GM23338 (cell line): Measurements from ENCODE around the gene ANKS1B. TPM values are rescaled to one million over a fixed set of nuclear protein-coding genes. Genes with fewer than 3 reads are reported as not detected.

Experiments
- ATAC-seq: fragments of 200-7000 bp; cut with Tn5 transposase; 3 replicates; pipeline ENCODE4 v1.9.1; 2020
- DNase-seq: peaks from one replicate; pipeline ENCODE4 v3.0.0-alpha.2; 2015; ENCODE audit warnings: low spot score
- H2AFZ ChIP-seq: fragments of 200-600 bp; sonication (generic); 2 replicates; pipeline ENCODE4 v1.8.0; 2016; ENCODE audit warnings: antibody characterized with exemption, mild to moderate bottlenecking, moderate library complexity
- H3F3A ChIP-seq: fragments of 200-600 bp; sonication (generic); replicated peaks from 2 replicates; pipeline ENCODE4 v1.8.0; 2017; ENCODE audit warnings: antibody characterized with exemption, mixed run types, low read depth
- H3K27ac ChIP-seq: fragments of 200-600 bp; sonication (generic); 2 replicates; pipeline ENCODE4 v1.6.1; 2016; ENCODE audit warnings: low read depth
- H3K27me3 ChIP-seq: fragments of 200-600 bp; sonication (generic); 2 replicates; pipeline ENCODE4 v1.8.0; 2016; ENCODE audit warnings: mild to moderate bottlenecking, mixed run types, moderate library complexity; ENCODE audit not compliant: insufficient read depth
- H3K36me3 ChIP-seq: fragments of 200-600 bp; sonication (generic); 2 replicates; pipeline ENCODE4 v1.8.0; 2016; ENCODE audit warnings: mild to moderate bottlenecking; ENCODE audit not compliant: insufficient read depth
- H3K4me1 ChIP-seq: fragments of 200-600 bp; sonication (generic); 2 replicates; pipeline ENCODE4 v1.8.0; 2016; ENCODE audit warnings: mild to moderate bottlenecking, moderate library complexity; ENCODE audit not compliant: insufficient read depth
- H3K4me2 ChIP-seq: fragments of 200-600 bp; sonication (generic); 2 replicates; pipeline ENCODE4 v1.7.1; 2017; ENCODE audit warnings: mixed run types
- H3K4me3 ChIP-seq: fragments of 200-600 bp; sonication (generic); 2 replicates; pipeline ENCODE4 v1.6.1; 2016; ENCODE audit warnings: mixed run types
- H3K79me2 ChIP-seq: fragments of 200-600 bp; sonication (generic); replicated peaks from 2 replicates; pipeline ENCODE4 v1.8.0; 2017; ENCODE audit warnings: mild to moderate bottlenecking; ENCODE audit not compliant: insufficient read depth
- H3K9me2 ChIP-seq: fragments of 200-600 bp; sonication (generic); 2 replicates; pipeline ENCODE4 v1.8.0; 2017; ENCODE audit not compliant: insufficient read depth
- H4K20me1 ChIP-seq: fragments of 200-600 bp; sonication (generic); replicated peaks from 2 replicates; pipeline ENCODE4 v1.8.0; 2017; ENCODE audit warnings: mild to moderate bottlenecking; ENCODE audit not compliant: insufficient read depth
- H3K27ac Mint-ChIP-seq: 2 replicates; pipeline ENCODE4 v1.8.0; 2020; ENCODE audit warnings: inconsistent platforms, mild to moderate bottlenecking, moderate library complexity, mixed read lengths
- H3K27me3 Mint-ChIP-seq: 3 replicates; pipeline ENCODE4 v1.8.0; 2022; ENCODE audit warnings: low read depth, mild to moderate bottlenecking, moderate library complexity, mixed read lengths, inconsistent platforms; ENCODE audit not compliant: insufficient read depth, poor library complexity
- H3K36me3 Mint-ChIP-seq: 3 replicates; pipeline ENCODE4 v1.8.0; 2021; ENCODE audit warnings: low read depth, mild to moderate bottlenecking, inconsistent platforms, moderate library complexity, mixed read lengths
- H3K4me1 Mint-ChIP-seq: 3 replicates; pipeline ENCODE4 v1.8.0; 2020; ENCODE audit warnings: mild to moderate bottlenecking, inconsistent platforms, mixed read lengths
- H3K4me3 Mint-ChIP-seq: 3 replicates; pipeline ENCODE4 v1.8.0; 2021; ENCODE audit warnings: moderate library complexity, mild to moderate bottlenecking, inconsistent platforms, mixed read lengths
- H3K9me3 Mint-ChIP-seq: 3 replicates; pipeline ENCODE4 v1.8.0; 2020; ENCODE audit warnings: moderate library complexity, mild to moderate bottlenecking, inconsistent platforms, mixed read lengths
- CREB1 ChIP-seq: fragments of 250-450 bp; sonication (Bioruptor Pico); IDR thresholded peaks from 2 replicates; pipeline ENCODE4 v1.5.0; 2020; ENCODE audit warnings: low read depth, mild to moderate bottlenecking, moderate library complexity
- EZH2 ChIP-seq: fragments of 200-600 bp; sonication (generic); IDR thresholded peaks from one replicate; pipeline ENCODE4 v1.8.0; 2017; ENCODE audit warnings: antibody characterized with exemption, mild to moderate bottlenecking, low read depth; ENCODE audit not compliant: unreplicated experiment
- JUNB ChIP-seq: IDR thresholded peaks from one replicate; pipeline ENCODE4 v1.6.1; 2016; ENCODE audit warnings: antibody characterized with exemption; ENCODE audit not compliant: unreplicated experiment
- NANOG ChIP-seq: IDR thresholded peaks from 2 replicates; pipeline ENCODE4 v1.6.1; 2016; ENCODE audit warnings: antibody characterized with exemption, borderline replicate concordance
- ZNF114 ChIP-seq: fragments of 250-450 bp; sonication (Bioruptor Pico); IDR thresholded peaks from 2 replicates; pipeline ENCODE4 v1.5.0; 2020; ENCODE audit warnings: mild to moderate bottlenecking, moderate library complexity
- ZNF331 ChIP-seq: fragments of 250-450 bp; sonication (Bioruptor Pico); IDR thresholded peaks from 2 replicates; pipeline ENCODE4 v1.5.0; 2020; ENCODE audit warnings: low read depth, mild to moderate bottlenecking, moderate library complexity
- polyA plus RNA-seq: library from polyadenylated mRNA; unstranded; fragments of >200 nt; fragmentation: Nextera tagmentation; extraction: Ambion mirVana; gene quantifications from 2 replicates; pipeline ENCODE4 v1.2.1, GENCODE V29; 2016
- total RNA-seq: library from RNA; depleted of rRNA; stranded (reverse); fragments of >200 nt; shearing (Covaris generic); gene quantifications from 2 replicates; pipeline ENCODE4 v1.2.3, GENCODE V29; 2014
- TF ChIP-seq, protein P1 (sequence below): fragments of 250-450 bp; sonication (Bioruptor Pico); IDR thresholded peaks from 2 replicates; pipeline ENCODE4 v1.5.0; 2020; ENCODE audit warnings: mild to moderate bottlenecking, moderate library complexity
- TF ChIP-seq, protein P2 (sequence below), 2 experiments: fragments of 200-600 bp in 1 of 2; sonication (generic) in 1 of 2; conservative IDR thresholded peaks; 2 replicates each; pipeline versions ENCODE4 v1.5.1 to v1.6.1; 2016 to 2017; ENCODE audit warnings: antibody characterized with exemption in 2 of 2, low read depth in 2 of 2, mild to moderate bottlenecking in 2 of 2, moderate library complexity in 1 of 2
- TF ChIP-seq, protein P3 (sequence below): IDR thresholded peaks from 2 replicates; pipeline ENCODE4 v1.6.1; 2016; ENCODE audit warnings: antibody characterized with exemption

ANKS1B gene
- total and polyA plus RNA-seq, 2 experiments from 2014 or later: 4.3 to 5.8 TPM

DNA sequence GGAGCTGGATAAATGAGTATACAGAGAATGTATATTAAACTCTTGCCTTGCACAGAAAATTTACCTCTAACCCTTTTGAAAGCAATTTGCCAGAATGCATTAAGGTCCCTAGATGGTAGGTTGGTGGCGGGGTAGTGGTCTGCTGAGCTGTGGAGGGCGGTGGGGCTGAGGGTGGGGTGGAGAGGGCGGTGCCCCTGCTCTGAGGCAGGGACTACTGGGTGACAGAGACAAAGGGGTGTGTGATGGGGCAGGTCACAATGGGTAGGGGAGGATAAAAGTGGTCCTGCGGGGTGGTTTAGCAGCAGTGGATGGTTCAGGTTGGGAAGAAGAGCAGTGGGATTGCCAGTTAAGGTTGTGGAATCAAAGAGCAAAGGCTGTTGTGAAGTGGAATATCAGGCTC, 337.3 kb downstream of the ANKS1B start, which contains the start of gene GARIN6 (continued):
- TF ChIP-seq, protein P1, sequence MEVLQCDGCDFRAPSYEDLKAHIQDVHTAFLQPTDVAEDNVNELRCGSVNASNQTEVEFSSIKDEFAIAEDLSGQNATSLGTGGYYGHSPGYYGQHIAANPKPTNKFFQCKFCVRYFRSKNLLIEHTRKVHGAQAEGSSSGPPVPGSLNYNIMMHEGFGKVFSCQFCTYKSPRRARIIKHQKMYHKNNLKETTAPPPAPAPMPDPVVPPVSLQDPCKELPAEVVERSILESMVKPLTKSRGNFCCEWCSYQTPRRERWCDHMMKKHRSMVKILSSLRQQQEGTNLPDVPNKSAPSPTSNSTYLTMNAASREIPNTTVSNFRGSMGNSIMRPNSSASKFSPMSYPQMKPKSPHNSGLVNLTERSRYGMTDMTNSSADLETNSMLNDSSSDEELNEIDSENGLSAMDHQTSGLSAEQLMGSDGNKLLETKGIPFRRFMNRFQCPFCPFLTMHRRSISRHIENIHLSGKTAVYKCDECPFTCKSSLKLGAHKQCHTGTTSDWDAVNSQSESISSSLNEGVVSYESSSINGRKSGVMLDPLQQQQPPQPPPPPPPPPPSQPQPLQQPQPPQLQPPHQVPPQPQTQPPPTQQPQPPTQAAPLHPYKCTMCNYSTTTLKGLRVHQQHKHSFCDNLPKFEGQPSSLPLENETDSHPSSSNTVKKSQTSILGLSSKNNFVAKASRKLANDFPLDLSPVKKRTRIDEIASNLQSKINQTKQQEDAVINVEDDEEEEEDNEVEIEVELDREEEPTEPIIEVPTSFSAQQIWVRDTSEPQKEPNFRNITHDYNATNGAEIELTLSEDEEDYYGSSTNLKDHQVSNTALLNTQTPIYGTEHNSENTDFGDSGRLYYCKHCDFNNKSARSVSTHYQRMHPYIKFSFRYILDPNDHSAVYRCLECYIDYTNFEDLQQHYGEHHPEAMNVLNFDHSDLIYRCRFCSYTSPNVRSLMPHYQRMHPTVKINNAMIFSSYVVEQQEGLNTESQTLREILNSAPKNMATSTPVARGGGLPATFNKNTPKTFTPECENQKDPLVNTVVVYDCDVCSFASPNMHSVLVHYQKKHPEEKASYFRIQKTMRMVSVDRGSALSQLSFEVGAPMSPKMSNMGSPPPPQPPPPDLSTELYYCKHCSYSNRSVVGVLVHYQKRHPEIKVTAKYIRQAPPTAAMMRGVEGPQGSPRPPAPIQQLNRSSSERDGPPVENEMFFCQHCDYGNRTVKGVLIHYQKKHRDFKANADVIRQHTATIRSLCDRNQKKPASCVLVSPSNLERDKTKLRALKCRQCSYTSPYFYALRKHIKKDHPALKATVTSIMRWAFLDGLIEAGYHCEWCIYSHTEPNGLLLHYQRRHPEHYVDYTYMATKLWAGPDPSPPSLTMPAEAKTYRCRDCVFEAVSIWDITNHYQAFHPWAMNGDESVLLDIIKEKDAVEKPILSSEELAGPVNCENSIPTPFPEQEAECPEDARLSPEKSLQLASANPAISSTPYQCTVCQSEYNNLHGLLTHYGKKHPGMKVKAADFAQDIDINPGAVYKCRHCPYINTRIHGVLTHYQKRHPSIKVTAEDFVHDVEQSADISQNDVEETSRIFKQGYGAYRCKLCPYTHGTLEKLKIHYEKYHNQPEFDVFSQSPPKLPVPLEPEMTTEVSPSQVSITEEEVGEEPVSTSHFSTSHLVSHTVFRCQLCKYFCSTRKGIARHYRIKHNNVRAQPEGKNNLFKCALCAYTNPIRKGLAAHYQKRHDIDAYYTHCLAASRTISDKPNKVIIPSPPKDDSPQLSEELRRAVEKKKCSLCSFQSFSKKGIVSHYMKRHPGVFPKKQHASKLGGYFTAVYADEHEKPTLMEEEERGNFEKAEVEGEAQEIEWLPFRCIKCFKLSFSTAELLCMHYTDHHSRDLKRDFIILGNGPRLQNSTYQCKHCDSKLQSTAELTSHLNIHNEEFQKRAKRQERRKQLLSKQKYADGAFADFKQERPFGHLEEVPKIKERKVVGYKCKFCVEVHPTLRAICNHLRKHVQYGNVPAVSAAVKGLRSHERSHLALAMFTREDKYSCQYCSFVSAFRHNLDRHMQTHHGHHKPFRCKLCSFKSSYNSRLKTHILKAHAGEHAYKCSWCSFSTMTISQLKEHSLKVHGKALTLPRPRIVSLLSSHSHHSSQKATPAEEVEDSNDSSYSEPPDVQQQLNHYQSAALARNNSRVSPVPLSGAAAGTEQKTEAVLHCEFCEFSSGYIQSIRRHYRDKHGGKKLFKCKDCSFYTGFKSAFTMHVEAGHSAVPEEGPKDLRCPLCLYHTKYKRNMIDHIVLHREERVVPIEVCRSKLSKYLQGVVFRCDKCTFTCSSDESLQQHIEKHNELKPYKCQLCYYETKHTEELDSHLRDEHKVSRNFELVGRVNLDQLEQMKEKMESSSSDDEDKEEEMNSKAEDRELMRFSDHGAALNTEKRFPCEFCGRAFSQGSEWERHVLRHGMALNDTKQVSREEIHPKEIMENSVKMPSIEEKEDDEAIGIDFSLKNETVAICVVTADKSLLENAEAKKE (CRISPR knock-in tag): no peak
- no peak for TF ChIP-seq EZH2
- TF ChIP-seq ZNF114 (CRISPR knock-in tag): no peak
- TF ChIP-seq, protein P2, sequence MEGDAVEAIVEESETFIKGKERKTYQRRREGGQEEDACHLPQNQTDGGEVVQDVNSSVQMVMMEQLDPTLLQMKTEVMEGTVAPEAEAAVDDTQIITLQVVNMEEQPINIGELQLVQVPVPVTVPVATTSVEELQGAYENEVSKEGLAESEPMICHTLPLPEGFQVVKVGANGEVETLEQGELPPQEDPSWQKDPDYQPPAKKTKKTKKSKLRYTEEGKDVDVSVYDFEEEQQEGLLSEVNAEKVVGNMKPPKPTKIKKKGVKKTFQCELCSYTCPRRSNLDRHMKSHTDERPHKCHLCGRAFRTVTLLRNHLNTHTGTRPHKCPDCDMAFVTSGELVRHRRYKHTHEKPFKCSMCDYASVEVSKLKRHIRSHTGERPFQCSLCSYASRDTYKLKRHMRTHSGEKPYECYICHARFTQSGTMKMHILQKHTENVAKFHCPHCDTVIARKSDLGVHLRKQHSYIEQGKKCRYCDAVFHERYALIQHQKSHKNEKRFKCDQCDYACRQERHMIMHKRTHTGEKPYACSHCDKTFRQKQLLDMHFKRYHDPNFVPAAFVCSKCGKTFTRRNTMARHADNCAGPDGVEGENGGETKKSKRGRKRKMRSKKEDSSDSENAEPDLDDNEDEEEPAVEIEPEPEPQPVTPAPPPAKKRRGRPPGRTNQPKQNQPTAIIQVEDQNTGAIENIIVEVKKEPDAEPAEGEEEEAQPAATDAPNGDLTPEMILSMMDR (conservative IDR thresholded peaks at IDR 0.05; ENCODE audit: low read depth in 2 of 2): no peak
- no peak for TF ChIP-seq ZNF331 (CRISPR knock-in tag)
- no peak for TF ChIP-seq JUNB
- no peak for TF ChIP-seq NANOG
- no peak for TF ChIP-seq CREB1 (CRISPR knock-in tag)

DNA sequence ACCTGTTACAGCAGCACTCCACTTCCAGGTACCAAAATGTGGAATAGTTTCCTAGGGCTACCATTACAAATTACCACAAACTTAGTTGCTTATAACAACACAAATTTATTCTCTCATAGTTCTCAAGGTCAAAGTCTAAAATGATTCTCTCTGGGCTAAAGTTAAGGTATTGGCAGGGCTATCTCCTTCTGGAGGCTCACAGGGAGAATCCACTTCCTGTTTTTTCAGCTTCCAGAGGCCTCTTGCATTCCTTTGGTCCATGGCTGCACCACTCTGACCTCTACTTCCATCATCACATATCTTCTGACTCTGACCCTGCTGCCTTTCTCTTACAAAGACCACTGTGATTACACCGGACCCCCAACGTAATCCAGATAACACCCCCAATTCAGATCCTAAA, 340.1 kb downstream of the ANKS1B start:
- Histone ChIP-seq H3K4me2 (no peak overlapping the region), H3K36me3 (no peaks in the 10 kb centered on the region), H4K20me1 (no peaks in the 10 kb centered on the region), H3K27me3 (no peaks in the 10 kb centered on the region), H2AFZ (no peak overlapping the region), H3F3A (no peaks in the 10 kb centered on the region), H3K4me3 (no peak overlapping the region), H3K79me2 (no peaks in the 10 kb centered on the region), H3K27ac (no peak overlapping the region), H3K4me1 (no peaks in the 10 kb centered on the region), H3K9me2 (peaks cover 2% of the 10 kb centered on the region; the same call in 1 of the 2 replicates)
- peaks cover 3% of the 10 kb centered on the region; the same call in 2 of the 3 replicates for H3K4me1 Mint-ChIP-seq
- no peaks in the 10 kb centered on the region for H3K36me3 Mint-ChIP-seq
- DNase-seq: no peak
- H3K9me3 Mint-ChIP-seq: no peaks in the 10 kb centered on the region; the same call in 2 of the 3 replicates
- H3K27ac Mint-ChIP-seq: no peak overlapping the region
- H3K4me3 Mint-ChIP-seq: no peak overlapping the region
- H3K27me3 Mint-ChIP-seq: no peaks in the 10 kb centered on the region
- ATAC-seq: no peak
- TF ChIP-seq ZNF114 (CRISPR knock-in tag) (no peak), JUNB (no peak), EZH2 (no peak), NANOG (no peak)
- TF ChIP-seq, protein P3, sequence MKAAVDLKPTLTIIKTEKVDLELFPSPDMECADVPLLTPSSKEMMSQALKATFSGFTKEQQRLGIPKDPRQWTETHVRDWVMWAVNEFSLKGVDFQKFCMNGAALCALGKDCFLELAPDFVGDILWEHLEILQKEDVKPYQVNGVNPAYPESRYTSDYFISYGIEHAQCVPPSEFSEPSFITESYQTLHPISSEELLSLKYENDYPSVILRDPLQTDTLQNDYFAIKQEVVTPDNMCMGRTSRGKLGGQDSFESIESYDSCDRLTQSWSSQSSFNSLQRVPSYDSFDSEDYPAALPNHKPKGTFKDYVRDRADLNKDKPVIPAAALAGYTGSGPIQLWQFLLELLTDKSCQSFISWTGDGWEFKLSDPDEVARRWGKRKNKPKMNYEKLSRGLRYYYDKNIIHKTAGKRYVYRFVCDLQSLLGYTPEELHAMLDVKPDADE: no peak
